ENCODE results near the gene EMD.

The EMD gene

DNA sequence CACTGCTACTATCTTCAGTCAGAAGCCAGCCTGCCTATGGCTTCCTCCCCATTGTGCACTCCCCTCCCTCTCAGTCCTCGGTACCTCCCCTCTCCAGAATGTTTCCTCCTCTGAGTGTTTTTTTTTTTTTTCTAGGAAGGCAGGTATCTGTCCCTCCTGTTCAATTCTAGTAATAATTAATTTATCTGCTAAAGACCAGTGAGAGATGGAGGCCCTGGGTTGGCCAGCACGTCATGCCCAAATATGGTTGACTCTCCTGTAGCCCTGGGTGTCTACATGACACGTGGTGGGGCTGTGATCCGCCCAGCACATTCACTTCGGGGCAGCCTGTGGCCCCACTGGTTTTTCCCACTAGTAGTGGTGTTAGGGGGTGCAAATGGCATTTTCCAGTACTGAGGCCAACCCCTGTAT is 6.5 kb upstream of the EMD start:
- Histone ChIP-seq H3K27ac (ENCODE audit: low read depth, low read length) (peak overlapping the region; percentile 41), H3K79me2 (ENCODE audit: control insufficient read depth, insufficient read depth, low read length, unreplicated experiment) (peaks cover 46% of the 10 kb centered on the region), H2AFZ (ENCODE audit: low read length, unreplicated experiment) (no peak overlapping the region), H3K4me3 (ENCODE audit: low read depth, low read length) (peak overlapping the region; percentile 79), H3K4me1 (ENCODE audit: control insufficient read depth, insufficient read depth, low read length, unreplicated experiment) (peaks cover 19% of the 10 kb centered on the region), H3K27me3 (ENCODE audit: insufficient read depth, low read length) (no peaks in the 10 kb centered on the region), H3K36me3 (ENCODE audit: insufficient read depth, low read length) (peaks cover 5% of the 10 kb centered on the region; the same call in 1 of the 2 replicates)

DNA sequence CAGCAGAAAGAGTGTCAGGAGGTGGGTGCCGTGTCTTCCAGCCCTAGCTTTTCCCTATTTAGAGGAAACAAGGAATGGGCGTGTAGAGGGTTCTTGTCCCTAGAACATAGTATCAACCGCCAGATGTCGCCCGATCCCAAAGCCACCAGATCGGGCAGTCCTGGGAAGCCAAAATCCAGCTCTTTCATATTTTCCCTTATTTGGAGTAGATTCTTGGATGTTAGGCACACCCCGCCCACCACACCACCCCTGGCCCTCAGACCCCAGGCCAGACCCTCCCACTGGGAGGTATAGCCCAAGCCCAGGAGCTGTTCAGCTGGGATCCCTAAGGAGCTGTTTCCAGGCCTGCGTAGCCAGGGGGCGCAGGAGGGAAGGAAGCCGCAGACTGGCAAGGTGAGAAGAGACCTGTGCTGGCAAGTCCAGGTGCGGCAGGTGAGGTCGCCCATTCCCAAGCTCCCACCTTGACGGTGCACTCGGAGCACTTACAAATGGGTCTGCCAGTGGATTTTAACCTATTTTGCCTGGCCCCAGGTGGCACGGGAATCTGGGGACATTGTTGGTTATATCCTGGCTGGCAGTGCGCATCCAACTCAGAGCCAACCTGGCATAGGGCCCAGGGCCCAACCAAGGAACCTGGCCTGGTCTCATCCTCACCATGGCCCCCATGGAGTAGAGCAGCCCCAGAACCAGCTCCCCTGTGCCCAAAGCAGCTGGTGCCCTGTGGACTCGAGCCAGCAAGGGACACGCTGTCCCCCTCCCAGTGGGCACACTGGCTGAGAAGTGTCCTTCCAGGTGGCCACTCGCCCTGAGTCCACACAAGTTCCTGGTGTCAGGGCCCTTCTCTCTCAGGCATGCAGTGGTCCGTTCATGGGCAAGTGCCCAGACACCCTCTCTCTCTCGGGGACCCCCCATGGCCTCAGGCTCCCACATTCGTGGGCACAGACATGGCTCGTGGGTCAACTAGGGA is 5.5 kb upstream of the EMD start:
- peak overlapping the region; percentile 41 for H3K27ac ChIP-seq (ENCODE audit: low read depth, low read length)
- no peaks in the 10 kb centered on the region for H3K27me3 ChIP-seq (ENCODE audit: insufficient read depth, low read length)
- H3K36me3 ChIP-seq (ENCODE audit: insufficient read depth, low read length) = peaks cover 5% of the 10 kb centered on the region; the same call in 1 of the 2 replicates
- peak overlapping the region; percentile 77 for H3K4me3 ChIP-seq (ENCODE audit: low read depth, low read length)
- H2AFZ ChIP-seq (ENCODE audit: low read length, unreplicated experiment) = no peak overlapping the region
- peaks cover 36% of the 10 kb centered on the region for H3K79me2 ChIP-seq (ENCODE audit: control insufficient read depth, insufficient read depth, low read length, unreplicated experiment)
- peaks cover 11% of the 10 kb centered on the region for H3K4me1 ChIP-seq (ENCODE audit: control insufficient read depth, insufficient read depth, low read length, unreplicated experiment)

DNA sequence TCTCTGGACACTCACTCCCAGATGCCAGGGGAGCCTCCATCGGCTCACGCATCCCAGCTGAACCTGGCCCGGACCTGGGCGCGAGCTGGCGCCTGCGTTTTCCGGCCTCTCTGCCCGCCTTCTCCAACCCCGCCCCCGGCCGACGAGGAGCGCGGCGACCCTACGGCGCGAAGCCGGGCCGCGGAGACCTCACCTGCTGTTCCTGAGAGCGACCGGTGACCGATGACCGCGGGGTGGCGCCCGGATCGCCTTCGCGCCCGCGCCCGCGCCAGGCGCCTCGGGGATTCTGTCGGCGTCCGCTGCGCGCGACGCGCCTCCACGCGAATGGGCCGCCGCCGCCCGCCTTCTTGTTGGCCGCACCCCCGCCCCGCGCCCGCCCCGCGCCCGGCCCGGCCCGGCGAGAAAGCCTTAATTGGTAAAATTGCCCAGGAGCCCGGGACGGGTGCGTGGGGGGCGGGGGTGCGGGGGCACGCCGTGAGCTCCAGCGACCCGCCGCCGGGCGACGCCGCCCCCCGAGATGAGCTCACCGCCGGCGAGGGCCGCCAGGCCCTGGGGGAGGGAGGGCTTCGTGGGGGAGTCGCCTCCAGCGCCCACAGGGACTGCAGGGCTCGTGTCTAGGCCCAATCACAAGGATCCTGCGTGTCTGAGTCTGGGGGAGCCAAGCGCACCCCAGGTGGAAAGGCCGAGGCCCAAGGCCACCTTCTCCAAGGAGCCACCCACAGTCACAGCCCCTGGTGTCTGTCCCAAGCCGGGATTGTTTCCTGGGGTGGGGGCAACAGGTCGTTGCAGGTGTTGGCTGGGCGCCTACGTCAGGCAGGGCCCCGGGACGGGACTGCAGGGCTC is 4.6 kb upstream of the EMD start, which contains the start of gene FLNA:
TSS of gene FLNA (minus strand) at position 322 of the 843 bp plus-strand sequence. CDS start 3,389 bp downstream, outside the sequence.
- no peaks in the 10 kb centered on the region for H3K27me3 ChIP-seq (ENCODE audit: insufficient read depth, low read length)
- no peak within 1 kb of the TSS for H2AFZ ChIP-seq (ENCODE audit: low read length, unreplicated experiment)
- peak within 1 kb of the TSS; percentile 77 for H3K4me3 ChIP-seq (ENCODE audit: low read depth, low read length)
- peaks cover 33% of the 10 kb centered on the region for H3K79me2 ChIP-seq (ENCODE audit: control insufficient read depth, insufficient read depth, low read length, unreplicated experiment)
- peak within 1 kb of the TSS; percentile 28 for H3K27ac ChIP-seq (ENCODE audit: low read depth, low read length)
- peaks cover 5% of the 10 kb centered on the region; the same call in 1 of the 2 replicates for H3K36me3 ChIP-seq (ENCODE audit: insufficient read depth, low read length)
- peaks cover 11% of the 10 kb centered on the region for H3K4me1 ChIP-seq (ENCODE audit: control insufficient read depth, insufficient read depth, low read length, unreplicated experiment)

DNA sequence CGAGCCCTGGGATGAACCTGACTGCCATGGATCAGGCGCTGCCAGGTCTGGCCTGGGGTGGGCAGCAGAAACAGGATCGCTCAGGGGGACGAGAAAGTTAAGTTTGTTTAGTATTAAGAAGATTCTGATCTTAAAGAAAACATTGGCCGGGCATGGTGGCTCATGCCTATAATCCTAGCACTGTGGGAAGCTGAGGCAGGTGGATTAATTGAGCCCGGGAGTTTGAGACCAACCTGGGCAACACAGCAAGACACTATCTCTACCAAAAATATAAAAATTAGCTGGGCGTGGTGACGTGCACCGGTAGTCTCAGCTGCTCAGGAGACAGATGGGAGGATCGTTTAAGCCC is 4.0 kb upstream of the EMD start:
- H2AFZ ChIP-seq (ENCODE audit: low read length, unreplicated experiment) = no peak overlapping the region
- peaks cover 33% of the 10 kb centered on the region for H3K79me2 ChIP-seq (ENCODE audit: control insufficient read depth, insufficient read depth, low read length, unreplicated experiment)
- H3K27ac ChIP-seq (ENCODE audit: low read depth, low read length) = no peak overlapping the region
- H3K4me3 ChIP-seq (ENCODE audit: low read depth, low read length) = peak overlapping the region; percentile 77
- peaks cover 2% of the 10 kb centered on the region; the same call in 1 of the 2 replicates for H3K36me3 ChIP-seq (ENCODE audit: insufficient read depth, low read length)
- no peaks in the 10 kb centered on the region for H3K27me3 ChIP-seq (ENCODE audit: insufficient read depth, low read length)
- peaks cover 11% of the 10 kb centered on the region for H3K4me1 ChIP-seq (ENCODE audit: control insufficient read depth, insufficient read depth, low read length, unreplicated experiment)

DNA sequence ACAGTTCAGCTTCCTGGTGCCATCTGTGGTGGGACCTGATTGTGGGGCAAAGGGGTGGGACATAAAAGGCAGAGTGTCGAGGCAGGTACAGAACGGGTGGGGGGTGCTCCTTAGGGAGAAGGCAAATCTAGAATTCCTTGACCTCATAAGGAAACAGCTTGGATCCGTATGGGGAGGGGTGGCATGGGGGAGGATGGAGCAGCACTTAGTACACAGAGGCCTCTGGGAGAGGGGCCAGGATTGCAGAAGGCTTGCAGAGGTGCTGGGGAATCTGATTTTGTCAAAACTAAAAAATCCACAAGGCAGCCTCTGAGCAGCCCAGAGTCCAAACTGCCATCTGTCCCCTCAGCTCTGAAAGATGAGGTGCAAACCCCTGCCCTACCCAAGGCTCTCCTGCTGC is 2.3 kb upstream of the EMD start:
- Histone ChIP-seq H3K27ac (ENCODE audit: low read depth, low read length) (0 out of 2 replicates have a peak overlapping the region, but pooled peaks have one; percentile 97), H3K79me2 (ENCODE audit: control insufficient read depth, insufficient read depth, low read length, unreplicated experiment) (peaks cover 31% of the 10 kb centered on the region), H3K4me3 (ENCODE audit: low read depth, low read length) (no peak overlapping the region), H2AFZ (ENCODE audit: low read length, unreplicated experiment) (no peak overlapping the region), H3K36me3 (ENCODE audit: insufficient read depth, low read length) (no peaks in the 10 kb centered on the region), H3K27me3 (ENCODE audit: insufficient read depth, low read length) (no peaks in the 10 kb centered on the region), H3K4me1 (ENCODE audit: control insufficient read depth, insufficient read depth, low read length, unreplicated experiment) (peaks cover 13% of the 10 kb centered on the region)

DNA sequence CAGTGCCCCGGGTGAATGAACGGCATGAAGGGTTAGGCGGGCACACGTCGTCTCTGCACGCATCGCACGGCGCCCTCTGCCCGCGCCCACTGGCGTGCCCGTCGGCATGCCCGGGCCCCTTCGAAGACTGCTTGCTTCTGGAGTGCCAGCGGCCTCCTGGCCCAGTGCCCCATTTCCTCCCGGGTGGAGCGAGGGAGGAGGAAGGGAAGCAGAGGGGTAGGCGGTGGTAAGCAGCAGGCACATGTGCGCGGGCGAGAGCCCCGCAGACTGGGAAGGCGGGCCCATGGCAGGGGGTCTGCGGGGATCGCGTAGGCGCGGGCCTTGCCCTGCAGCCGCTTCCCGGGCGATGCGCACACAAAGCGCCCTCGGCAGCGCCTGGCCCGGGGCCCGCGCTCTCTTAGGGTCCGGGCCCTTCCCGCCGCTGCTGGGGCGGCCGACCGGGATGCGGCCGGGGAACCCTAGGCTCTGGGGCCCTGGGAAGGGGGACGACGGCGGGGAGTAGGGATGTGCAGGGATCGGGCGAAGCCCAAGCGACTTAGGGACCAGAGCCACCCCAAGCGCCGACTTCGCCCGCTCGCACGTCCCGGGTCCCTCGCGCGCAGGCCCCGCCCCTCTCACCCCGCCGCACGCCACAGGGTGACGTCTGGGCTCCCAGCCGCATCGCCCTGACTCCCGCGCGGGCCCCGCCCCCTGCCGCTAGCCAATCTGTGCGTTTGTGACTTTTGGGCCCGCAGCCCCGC is 866 bp upstream of the EMD start:
- Histone ChIP-seq H2AFZ (ENCODE audit: low read length, unreplicated experiment) (no peak overlapping the region), H3K79me2 (ENCODE audit: control insufficient read depth, insufficient read depth, low read length, unreplicated experiment) (peaks cover 22% of the 10 kb centered on the region), H3K4me1 (ENCODE audit: control insufficient read depth, insufficient read depth, low read length, unreplicated experiment) (peaks cover 6% of the 10 kb centered on the region), H3K27ac (ENCODE audit: low read depth, low read length) (peak overlapping the region; percentile 97), H3K36me3 (ENCODE audit: insufficient read depth, low read length) (no peaks in the 10 kb centered on the region), H3K27me3 (ENCODE audit: insufficient read depth, low read length) (no peaks in the 10 kb centered on the region), H3K4me3 (ENCODE audit: low read depth, low read length) (peak overlapping the region; percentile 83)

DNA sequence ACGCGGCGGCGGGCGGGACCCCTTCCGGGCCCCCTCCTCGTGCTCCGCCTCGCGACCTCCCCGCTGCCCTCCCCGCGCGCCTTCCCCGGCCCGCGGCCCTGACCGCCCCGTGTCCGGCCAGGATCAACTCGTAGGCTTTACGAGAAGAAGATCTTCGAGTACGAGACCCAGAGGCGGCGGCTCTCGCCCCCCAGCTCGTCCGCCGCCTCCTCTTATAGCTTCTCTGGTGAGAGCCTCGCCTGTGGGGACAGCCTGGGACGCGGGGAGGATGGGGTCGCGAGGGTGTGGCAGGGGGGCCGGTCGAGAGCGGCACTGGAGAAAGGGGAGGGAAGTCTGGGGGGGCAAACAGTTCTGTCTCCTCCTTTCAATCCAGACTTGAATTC is 465 bp downstream of the EMD start:
- H3K27ac ChIP-seq (ENCODE audit: low read depth, low read length) = peak overlapping the region; percentile 94
- H3K27me3 ChIP-seq (ENCODE audit: insufficient read depth, low read length) = no peaks in the 10 kb centered on the region
- peaks cover 16% of the 10 kb centered on the region for H3K79me2 ChIP-seq (ENCODE audit: control insufficient read depth, insufficient read depth, low read length, unreplicated experiment)
- H3K4me3 ChIP-seq (ENCODE audit: low read depth, low read length) = peak overlapping the region; percentile 94
- no peaks in the 10 kb centered on the region for H3K36me3 ChIP-seq (ENCODE audit: insufficient read depth, low read length)
- H2AFZ ChIP-seq (ENCODE audit: low read length, unreplicated experiment) = no peak overlapping the region
- peaks cover 6% of the 10 kb centered on the region for H3K4me1 ChIP-seq (ENCODE audit: control insufficient read depth, insufficient read depth, low read length, unreplicated experiment)

DNA sequence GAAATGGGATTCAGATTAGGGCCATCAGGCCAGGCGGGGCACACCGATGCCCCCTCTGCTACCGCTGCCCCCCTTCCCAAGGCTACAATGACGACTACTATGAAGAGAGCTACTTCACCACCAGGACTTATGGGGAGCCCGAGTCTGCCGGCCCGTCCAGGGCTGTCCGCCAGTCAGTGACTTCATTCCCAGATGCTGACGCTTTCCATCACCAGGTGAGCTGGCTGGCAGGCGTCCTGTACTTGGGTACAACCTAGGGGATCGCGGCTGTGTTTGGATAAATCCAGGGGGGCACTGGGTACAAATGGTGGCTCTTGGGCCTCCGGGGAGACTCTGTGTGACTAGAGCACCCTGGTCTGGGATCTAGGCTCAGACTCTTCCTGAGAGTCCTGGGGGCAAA is 1.1 kb downstream of the EMD start:
- Histone ChIP-seq H3K4me3 (ENCODE audit: low read depth, low read length) (peak overlapping the region; percentile 94), H3K36me3 (ENCODE audit: insufficient read depth, low read length) (no peaks in the 10 kb centered on the region), H3K27me3 (ENCODE audit: insufficient read depth, low read length) (no peaks in the 10 kb centered on the region), H3K27ac (ENCODE audit: low read depth, low read length) (peak overlapping the region; percentile 94), H3K79me2 (ENCODE audit: control insufficient read depth, insufficient read depth, low read length, unreplicated experiment) (peaks cover 16% of the 10 kb centered on the region), H2AFZ (ENCODE audit: low read length, unreplicated experiment) (no peak overlapping the region), H3K4me1 (ENCODE audit: control insufficient read depth, insufficient read depth, low read length, unreplicated experiment) (peaks cover 6% of the 10 kb centered on the region)

DNA sequence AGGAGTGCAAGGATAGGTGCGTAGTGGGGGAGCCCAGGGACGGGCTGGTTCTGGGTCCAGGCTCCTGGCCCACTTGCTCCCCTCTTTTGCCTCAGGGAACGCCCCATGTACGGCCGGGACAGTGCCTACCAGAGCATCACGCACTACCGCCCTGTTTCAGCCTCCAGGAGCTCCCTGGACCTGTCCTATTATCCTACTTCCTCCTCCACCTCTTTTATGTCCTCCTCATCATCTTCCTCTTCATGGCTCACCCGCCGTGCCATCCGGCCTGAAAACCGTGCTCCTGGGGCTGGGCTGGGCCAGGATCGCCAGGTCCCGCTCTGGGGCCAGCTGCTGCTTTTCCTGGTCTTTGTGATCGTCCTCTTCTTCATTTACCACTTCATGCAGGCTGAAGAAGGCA is 1.7 kb downstream of the EMD start:
- H3K27ac ChIP-seq (ENCODE audit: low read depth, low read length) = no peak overlapping the region; the same call in 1 of the 2 replicates
- peaks cover 16% of the 10 kb centered on the region for H3K79me2 ChIP-seq (ENCODE audit: control insufficient read depth, insufficient read depth, low read length, unreplicated experiment)
- H2AFZ ChIP-seq (ENCODE audit: low read length, unreplicated experiment) = no peak overlapping the region
- no peaks in the 10 kb centered on the region for H3K36me3 ChIP-seq (ENCODE audit: insufficient read depth, low read length)
- H3K27me3 ChIP-seq (ENCODE audit: insufficient read depth, low read length) = no peaks in the 10 kb centered on the region
- H3K4me3 ChIP-seq (ENCODE audit: low read depth, low read length) = peak overlapping the region; percentile 94
- H3K4me1 ChIP-seq (ENCODE audit: control insufficient read depth, insufficient read depth, low read length, unreplicated experiment) = peaks cover 6% of the 10 kb centered on the region

DNA sequence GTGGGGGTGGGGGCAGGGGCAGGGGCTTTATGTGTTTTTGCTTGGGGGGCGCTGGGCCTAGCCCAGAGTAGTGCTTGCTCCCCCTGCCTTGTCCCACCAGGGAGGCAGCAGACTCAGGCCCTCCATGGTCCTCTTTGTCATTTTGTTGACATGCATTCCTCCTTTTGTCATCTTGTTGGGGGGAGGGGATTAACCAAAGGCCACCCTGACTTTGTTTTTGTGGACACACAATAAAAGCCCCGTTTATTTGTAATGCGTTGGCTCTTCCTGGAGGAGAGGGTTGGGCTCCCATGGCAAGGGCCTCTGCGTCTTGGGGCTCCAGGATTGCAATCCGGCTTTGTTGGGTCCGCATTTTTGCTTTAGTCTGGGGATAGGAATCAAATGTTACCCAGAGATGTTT is 2.2 kb downstream of the EMD start:
- no peaks in the 10 kb centered on the region for H3K36me3 ChIP-seq (ENCODE audit: insufficient read depth, low read length)
- H3K4me3 ChIP-seq (ENCODE audit: low read depth, low read length) = no peak overlapping the region
- peaks cover 16% of the 10 kb centered on the region for H3K79me2 ChIP-seq (ENCODE audit: control insufficient read depth, insufficient read depth, low read length, unreplicated experiment)
- H3K27ac ChIP-seq (ENCODE audit: low read depth, low read length) = no peak overlapping the region
- H3K4me1 ChIP-seq (ENCODE audit: control insufficient read depth, insufficient read depth, low read length, unreplicated experiment) = peaks cover 6% of the 10 kb centered on the region
- H2AFZ ChIP-seq (ENCODE audit: low read length, unreplicated experiment) = no peak overlapping the region
- H3K27me3 ChIP-seq (ENCODE audit: insufficient read depth, low read length) = no peaks in the 10 kb centered on the region

Measured in ACC112 (cell line).